ENCODE data around the gene C17orf58. TPM values are rescaled to one million over a fixed set of nuclear protein-coding genes. Genes with fewer than 3 reads are reported as not detected.
"Not testable (repeated sequence)": the region's sequence is repeated elsewhere in the genome, so short reads cannot be mapped to it uniquely, and the experiment has no call there.

The C17orf58 gene
- polyA plus RNA-seq, 1 of the 3 experiments (the other 2 are of a cell fraction): 21.2 TPM

- TF ChIP-seq GATA2 (CRISPR knock-in tag; IDR thresholded peaks at IDR 0.05) (no peak), POLR2AphosphoS5 (IDR thresholded peaks at IDR 0.05; ENCODE audit: low read depth, low read length) (no peak), ZBTB33 (IDR thresholded peaks at IDR 0.05; ENCODE audit: borderline replicate concordance, low read depth) (no peak), CHD2 (IDR thresholded peaks at IDR 0.05; ENCODE audit: low read length, partially characterized antibody) (no peak), PBX3 (IDR thresholded peaks at IDR 0.05) (no peak)
These were observed 23.0 kb upstream of the C17orf58 start (continued) for GRCh38 chr17:68019336-68019674.

GRCh38 chr17:68018493-68018892, 22.2 kb upstream of the C17orf58 start:
- H2AFZ ChIP-seq (ENCODE audit: low read depth); H3F3A ChIP-seq (replicated peaks; ENCODE audit: insufficient read depth); H3K27ac ChIP-seq (ENCODE audit: low read depth in 2 of 2, low read length in 1 of 2); DNase-seq; H3K9me2 ChIP-seq; H3K9me3 ChIP-seq; H3K4me2 ChIP-seq; H3K36me3 ChIP-seq (replicated peaks in 1 of 2; ENCODE audit: control insufficient read depth in 1 of 2, insufficient read depth in 2 of 2, low read length in 1 of 2); H3K4me3 ChIP-seq (ENCODE audit: low read depth in 2 of 2, low read length in 1 of 2); H4K20me1 ChIP-seq (ENCODE audit: insufficient read depth); POLR2A ChIA-PET; H3K27me3 ChIP-seq (ENCODE audit: insufficient read depth); H3K9ac ChIP-seq; H3K79me2 ChIP-seq (ENCODE audit: insufficient read depth); H3K4me1 ChIP-seq (ENCODE audit: control insufficient read depth in 1 of 2, insufficient read depth in 2 of 2, low read depth in 1 of 2, low read length in 1 of 2): not testable (repeated sequence)
- WGBS (ENCODE audit: low lambda C conversion rate): 97% methylated on average over 21 of the region's 21 CpGs
- CTCF ChIA-PET: interaction anchor here (1.7 kb wide), 1 partner anchor 13 kb away, joined by 4 read pairs; no protein-coding TSS in a partner anchor

GRCh38 chr17:68016838-68017237, 20.6 kb upstream of the C17orf58 start:
- H3K27ac ChIP-seq (ENCODE audit: low read depth in 2 of 2, low read length in 1 of 2): no peak overlapping the region
- ChIA-PET POLR2A (no interaction called here), CTCF (interaction anchor here (2.2 kb wide), 1 partner anchor 22 kb away, joined by 9 read pairs; no protein-coding TSS in a partner anchor)
- H2AFZ ChIP-seq (ENCODE audit: low read depth): no peak overlapping the region
- H3K36me3 ChIP-seq (replicated peaks in 1 of 2; ENCODE audit: control insufficient read depth in 1 of 2, insufficient read depth in 2 of 2, low read length in 1 of 2): no peaks in the 10 kb centered on the region
- H3K9me2 ChIP-seq: no peaks in the 10 kb centered on the region
- H3K4me3 ChIP-seq (ENCODE audit: low read depth in 2 of 2, low read length in 1 of 2): no peak overlapping the region
- H3K9me3 ChIP-seq: no peaks in the 10 kb centered on the region
- DNase-seq: no peak
- H3K79me2 ChIP-seq (ENCODE audit: insufficient read depth): no peaks in the 10 kb centered on the region
- no peaks in the 10 kb centered on the region for H4K20me1 ChIP-seq (ENCODE audit: insufficient read depth)
- H3K4me1 ChIP-seq (ENCODE audit: control insufficient read depth in 1 of 2, insufficient read depth in 2 of 2, low read depth in 1 of 2, low read length in 1 of 2): no peaks in the 10 kb centered on the region; a peak in 1 of 4 replicates
- H3K27me3 ChIP-seq (ENCODE audit: insufficient read depth): no peaks in the 10 kb centered on the region
- H3K4me2 ChIP-seq: no peak overlapping the region
- 91% methylated on average over 2 of the region's 2 CpGs for WGBS (ENCODE audit: low lambda C conversion rate)
- peaks cover 10% of the 10 kb centered on the region for H3F3A ChIP-seq (replicated peaks; ENCODE audit: insufficient read depth)
- no peak overlapping the region for H3K9ac ChIP-seq
- TF ChIP-seq RFX5 (IDR thresholded peaks at IDR 0.05; ENCODE audit: low read length) (no peak), REST (IDR thresholded peaks at IDR 0.05; ENCODE audit: low read depth, low read length) (no peak), PBX3 (IDR thresholded peaks at IDR 0.05) (no peak), RAD21 (IDR thresholded peaks at IDR 0.05; ENCODE audit: low read length) (no peak), USF1 (IDR thresholded peaks at IDR 0.05; ENCODE audit: borderline replicate concordance, low read depth) (no peak), CTCF (IDR thresholded peaks at IDR 0.05) (no peak), IRF3 (IDR thresholded peaks at IDR 0.05; ENCODE audit: low read depth, low read length) (no peak), NRF1 (IDR thresholded peaks at IDR 0.05; ENCODE audit: low read depth, low read length) (no peak), RXRA (IDR thresholded peaks at IDR 0.05; ENCODE audit: borderline replicate concordance, low read depth) (no peak)
